ENCODE results near the gene TRIO.

TRIO gene

DNA sequence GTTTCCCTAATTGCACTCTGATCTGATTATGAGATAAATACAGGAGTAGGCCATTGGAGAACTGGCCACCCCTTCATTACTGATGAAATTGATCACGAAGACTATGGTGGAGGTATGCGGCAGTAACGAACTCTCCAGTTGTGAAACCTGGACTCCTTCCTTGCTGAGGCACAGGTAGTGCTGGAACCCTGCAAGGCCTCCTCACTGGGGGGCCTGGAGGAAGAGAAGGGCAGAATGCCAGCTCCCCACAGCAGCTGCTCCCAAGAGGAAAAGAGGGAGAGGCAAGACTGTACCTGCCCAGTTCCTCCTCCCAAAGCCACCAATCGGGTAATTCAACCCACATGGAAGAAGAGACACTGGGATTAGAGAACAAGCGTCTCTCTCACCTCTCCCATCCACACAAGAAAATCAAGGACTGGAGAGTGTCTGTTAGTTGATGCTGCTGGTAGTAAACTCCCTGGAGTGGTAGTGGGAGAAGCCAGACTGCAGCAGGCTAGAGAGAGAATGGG lies 19.1 kb upstream of the TRIO start:
- DNase-seq, result no peak

DNA sequence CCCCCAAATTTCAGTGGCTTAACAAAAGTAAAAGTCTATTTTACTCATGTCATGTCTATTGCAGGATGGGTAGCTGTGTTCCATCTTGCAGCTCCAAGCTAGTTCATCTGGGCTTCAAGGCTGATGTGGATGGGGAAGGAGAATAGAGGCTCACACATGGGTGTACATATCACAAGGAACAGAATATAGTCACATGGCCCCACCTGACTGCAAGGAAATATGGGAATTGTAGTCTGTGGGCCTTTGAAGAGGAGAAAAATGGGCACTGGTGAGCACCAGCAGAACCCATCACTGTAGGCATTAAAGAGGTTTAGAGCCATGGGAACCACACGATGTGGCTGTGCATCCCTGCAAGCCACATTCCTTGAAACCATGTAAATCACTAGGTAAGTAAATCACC lies 17.9 kb upstream of the TRIO start:
- no peak for DNase-seq

DNA sequence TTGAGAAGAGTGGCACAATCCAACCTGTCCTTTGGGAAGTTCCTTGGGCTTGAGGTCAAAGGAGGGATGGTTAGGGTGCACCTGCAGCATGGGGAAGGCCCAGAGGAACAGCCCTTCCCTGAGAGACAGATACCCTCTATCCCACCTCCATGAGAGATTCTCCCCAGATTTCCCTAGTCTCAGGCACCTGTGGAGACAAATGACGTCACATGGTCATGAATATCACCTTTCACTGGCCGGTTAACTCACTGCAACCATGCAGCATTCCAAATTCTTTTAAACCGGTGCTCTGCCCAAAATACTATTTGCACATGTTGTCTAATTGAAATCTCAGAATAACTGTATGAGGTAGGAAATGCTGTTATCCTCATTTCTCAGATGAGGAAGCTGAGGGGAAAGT lies 15.6 kb upstream of the TRIO start:
- no peak for DNase-seq

DNA sequence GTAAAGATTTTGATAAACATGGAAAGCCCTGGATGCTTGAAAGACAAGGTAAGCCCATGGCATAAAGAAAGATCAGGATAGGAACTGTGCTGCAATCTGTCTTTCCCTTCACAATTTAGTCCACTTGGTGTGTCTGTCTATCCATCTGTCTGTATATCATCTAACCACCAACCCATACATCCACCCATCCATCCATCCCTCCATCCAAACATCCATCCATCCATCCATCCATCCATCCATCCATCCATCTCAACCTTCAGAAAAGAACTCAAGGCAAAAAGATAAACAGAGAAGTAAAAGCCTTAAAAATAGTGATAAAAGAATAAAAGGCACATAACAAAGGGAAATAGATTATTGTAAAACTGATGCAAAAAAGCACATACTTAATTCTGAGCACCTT lies 15.1 kb upstream of the TRIO start:
- DNase-seq, result no peak

DNA sequence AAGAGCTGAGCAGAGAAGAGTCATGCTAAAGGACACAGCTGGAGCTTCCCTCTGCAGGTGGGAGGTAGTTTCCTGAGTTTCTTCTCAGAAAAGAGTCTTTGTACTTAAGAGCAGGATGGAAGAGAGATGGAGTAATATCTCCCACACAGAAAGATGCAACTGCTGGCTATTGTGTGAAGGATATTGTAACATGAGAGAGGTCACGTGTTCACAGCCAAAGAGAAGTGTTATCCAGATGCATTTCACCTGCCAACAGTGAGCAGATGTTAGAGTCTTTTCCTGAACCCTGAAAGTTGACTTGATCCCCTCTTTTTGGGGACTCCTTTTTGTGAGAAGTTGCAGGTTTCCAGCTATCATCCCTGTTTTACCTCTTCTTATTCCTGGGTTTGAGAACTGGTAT lies 14.0 kb upstream of the TRIO start:
- no peak for DNase-seq

DNA sequence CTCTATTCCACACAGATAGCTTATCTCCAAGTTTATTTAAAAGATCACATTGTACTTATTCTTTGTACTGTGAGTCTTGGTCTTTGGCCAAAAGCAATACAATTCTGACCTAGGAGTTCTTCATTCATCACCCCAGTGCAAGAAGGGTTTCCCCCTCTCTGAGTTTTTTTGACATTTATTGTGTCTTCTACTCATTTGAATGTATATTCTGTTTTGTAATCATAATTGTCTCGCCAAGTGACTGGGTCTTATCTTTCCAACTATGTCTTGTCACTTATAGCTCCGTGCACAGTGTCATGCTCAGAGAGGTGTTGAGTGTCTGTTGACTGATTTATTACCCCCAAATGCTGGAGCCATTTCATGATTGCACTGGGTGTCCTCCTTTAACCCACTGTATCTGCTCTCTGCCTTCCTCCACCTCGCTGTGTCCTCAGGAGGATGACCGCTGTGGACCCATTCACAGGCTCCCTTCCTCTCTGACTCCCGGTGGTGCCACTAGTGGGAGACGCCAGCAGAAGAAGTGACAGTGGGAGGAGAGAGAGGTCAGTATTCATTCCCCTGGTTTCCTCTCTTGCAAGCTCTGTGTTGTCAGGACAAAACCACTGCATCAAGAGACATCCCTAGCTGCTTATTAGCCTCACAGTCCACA lies 11.2 kb upstream of the TRIO start:
- DNase-seq, result no peak

DNA sequence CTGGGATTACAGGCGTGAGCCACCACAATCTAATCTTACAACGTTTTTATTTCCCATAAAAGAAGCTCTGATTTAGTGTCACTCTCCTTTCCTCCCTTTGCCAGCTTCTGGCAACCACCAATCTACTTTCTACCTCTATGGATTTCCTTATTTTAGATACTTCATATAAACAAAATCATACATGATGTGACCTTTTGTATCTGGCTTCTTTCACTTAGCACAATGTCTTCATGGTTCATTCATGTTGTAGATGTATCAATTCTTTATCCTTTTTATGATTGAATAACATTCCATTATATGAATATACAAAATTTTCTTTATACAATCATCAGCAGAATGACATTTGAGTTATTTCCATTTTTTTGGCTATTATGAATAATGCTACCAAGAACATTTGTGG lies 9.7 kb upstream of the TRIO start:
- DNase-seq, result no peak

DNA sequence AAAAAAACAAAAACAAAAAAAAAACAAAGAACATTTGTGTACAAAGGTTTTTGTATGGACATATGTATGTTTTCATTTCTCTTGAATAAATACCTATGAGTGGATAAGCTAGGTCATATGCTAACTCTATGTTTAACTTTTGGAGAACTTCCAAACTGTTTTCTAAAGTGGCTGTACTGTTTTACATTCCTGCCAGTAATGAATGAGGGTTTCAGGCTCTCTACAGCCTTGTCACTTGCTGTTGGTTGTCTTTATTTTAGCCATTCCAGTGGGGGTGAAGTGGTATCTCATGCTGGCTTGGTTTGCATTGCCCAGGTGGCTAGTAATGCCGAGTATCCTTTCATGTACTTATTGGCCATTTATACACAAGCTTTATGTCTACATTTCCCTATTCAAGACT lies 9.1 kb upstream of the TRIO start:
- no peak for DNase-seq

DNA sequence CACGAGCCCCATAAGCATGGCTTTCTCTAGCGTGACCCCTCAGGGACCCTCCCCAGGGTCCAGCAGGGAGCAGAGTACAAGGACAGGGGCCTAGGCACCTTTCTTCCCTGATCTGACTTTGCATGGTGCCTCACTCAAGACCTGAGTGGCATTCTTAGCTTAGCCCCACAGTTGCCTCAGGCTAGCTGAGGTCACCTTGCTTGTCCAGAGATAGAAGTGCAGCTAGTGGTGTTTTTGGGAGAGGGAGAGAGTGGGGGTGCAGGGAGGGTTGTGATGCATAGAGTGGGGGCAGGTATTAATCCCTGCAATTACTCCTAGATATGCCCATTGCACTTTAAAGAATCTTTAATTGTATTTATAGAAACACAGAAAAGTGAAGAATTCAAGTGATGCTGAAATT lies 8.4 kb upstream of the TRIO start:
- no peak for DNase-seq

DNA sequence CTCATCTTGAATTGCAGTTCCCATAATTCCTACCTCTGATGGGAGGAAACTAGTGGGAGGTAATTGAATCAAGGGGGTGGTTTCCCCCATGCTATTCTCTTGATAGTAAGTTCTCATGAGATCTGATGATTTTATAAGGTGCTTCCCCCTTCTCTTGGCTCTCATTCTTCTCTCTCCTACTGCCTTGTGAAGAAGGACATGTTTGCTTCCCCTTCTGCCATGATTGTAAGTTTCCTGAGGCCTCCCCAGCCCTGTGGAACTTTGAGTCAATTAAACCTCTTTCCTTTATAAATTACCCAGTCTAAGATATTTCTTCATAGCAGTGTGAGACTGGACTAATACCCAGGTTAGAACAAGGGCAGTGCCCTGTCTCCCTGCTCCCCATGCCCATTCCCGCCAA lies 7.5 kb upstream of the TRIO start:
- DNase-seq, result no peak

DNA sequence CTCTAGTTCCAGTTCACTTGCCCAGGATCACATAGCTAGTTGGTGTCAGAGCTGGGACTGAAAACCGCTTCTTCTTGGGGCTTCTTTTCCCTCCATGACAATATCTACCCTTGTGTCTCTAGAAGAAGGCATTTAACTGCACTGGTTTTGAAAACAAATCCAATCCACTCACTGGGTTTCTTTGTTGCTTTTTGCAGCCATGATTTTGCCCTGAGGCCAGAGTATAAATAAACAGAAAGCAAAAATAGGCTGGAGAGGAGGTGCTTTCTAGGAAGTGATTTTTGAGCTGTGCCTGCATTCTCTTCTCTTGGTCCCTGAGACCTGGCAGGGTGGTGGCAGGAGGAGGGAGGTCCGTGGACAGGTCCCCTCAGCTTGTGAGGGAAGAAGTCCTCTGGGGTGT lies 6.9 kb upstream of the TRIO start:
- no peak for DNase-seq

DNA sequence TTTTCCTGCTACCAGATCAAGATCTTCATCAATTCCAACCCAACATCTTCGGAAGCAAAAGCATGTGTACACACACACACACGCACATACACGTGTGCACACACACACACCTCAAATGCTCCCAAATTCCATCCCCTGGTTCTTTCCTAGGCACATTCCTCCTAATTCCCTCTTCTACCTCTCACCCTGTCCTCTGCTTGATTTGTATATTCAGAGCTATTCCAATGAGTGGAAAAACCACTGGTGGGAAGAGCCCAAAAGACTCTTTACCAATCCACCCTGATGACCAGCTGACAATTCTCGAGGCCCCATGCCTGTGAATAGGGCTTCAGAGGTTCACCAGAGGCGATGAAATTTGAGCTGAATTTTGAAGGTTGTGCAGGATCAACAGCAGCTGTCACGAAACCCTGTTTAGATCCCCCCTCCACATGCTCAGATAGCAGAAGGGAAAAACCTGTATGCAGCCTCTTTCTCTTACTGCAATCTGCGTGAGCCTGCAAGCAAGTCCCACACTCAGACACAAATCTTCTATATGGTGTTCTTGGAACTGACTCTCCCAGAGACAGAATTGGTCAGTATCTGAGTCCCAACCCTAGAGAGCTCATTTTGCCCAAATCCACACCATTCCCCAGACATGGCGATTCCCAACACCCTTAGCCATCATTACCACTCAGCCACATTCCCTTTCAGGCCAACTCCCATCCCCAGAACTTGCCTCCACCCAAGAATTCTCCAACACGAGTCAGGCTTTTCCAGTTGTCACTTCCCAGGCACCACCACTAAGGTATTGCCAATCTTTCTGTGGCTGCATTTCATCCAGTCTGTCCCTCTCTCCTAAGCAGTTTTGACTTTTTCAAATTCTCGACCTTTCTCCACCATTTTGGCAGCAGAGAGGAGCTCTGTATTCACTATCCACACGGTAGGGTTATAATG lies 4.3 kb upstream of the TRIO start:
- DNase-seq, result no peak

DNA sequence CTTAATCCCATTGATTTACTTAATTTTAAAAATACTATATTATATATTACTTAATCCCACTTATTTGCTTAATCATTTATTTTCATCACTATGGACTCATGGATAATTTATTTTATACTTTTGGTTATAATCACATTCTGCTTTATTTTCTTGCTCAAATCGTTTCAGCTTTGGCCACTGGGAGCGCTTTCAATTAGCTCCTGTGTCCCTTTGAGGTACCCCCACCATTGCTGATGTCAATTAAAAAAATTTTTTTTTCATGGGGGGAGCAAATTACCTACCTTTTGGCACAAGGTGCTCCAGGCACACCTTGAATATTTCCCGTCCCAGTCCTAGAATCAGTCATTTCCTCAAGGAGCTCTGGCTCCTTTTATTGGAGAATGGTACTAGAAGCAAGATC lies 1.4 kb upstream of the TRIO start:
- DNase-seq, result no peak

DNA sequence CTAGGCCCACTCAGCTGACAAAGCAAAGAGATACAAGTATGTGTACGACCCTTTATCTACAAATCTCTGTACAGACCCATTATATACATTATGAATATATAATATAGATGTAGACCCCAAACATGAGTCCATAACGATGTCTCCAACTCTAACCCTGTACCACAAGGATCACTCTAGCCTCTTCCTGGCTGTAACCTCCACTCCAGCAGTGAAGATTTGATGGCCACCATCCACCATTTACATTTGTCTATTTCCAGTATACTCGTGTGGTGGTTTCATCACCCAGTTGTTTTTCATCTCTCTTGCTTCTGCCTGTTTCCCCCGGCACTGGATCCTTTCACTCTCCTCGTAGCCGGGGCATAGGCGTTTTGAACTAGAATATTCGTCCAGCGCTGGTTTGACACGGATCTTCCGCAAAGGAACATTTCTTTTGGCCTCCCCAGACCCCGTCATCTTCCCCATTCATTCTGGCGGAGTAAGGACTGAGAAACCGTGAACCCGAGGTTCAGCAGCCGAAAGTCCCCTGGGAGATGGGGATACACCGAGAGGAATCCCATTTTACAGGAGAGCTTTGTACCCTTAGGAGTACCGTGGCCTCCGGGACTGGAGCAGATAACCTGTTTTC lies 828 bp upstream of the TRIO start:
- DNase-seq, result no peak

DNA sequence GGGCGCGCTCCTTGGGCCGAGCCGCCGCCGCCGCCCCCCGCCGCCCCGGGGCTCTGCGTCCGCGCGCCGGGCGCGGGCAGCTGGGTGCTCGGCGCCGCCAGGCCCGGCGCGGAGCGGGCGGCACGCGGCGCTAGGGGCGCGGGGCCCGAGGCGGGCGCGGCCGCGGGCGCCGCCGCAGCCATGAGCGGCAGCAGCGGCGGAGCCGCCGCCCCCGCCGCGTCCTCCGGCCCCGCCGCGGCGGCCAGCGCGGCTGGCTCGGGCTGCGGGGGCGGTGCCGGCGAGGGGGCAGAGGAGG lies 351 bp downstream of the TRIO start:
- DNase-seq, result no peak

DNA sequence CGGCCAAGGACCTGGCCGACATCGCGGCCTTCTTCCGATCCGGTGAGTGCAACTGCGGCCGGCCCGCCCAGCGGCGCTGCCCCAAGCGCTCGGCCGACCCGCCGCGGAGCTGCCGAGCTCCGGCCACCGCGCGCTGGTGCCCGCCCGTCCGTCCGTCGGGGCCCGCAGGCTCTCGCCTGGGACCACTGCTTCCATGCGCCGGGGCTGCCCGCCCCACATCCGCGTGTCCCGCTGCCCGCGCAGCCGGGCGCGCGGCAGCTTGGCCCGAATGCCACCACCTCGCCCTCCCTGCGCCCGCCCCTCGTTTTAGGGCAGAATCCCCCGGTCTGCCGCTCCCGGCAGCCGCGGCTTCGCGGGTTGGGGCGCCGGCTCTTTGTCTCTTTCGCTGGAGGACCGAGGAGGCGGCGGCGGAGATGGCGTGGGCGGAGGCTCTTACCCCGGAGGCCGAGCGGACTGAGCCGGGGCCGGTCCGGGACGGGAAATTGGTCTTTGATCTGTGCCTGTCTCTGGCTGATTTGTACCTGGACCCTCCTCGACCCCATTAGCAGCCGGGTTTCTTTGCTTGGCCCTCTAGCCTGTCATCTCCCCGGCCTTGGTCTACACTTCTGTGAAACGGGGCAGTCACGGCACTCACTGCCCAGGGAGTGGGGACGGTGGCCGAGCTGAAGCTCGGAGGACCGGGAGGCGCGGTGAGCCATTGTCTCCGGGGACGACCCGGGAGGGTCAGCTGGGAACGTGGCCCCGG lies 871 bp downstream of the TRIO start:
- no peak for DNase-seq

DNA sequence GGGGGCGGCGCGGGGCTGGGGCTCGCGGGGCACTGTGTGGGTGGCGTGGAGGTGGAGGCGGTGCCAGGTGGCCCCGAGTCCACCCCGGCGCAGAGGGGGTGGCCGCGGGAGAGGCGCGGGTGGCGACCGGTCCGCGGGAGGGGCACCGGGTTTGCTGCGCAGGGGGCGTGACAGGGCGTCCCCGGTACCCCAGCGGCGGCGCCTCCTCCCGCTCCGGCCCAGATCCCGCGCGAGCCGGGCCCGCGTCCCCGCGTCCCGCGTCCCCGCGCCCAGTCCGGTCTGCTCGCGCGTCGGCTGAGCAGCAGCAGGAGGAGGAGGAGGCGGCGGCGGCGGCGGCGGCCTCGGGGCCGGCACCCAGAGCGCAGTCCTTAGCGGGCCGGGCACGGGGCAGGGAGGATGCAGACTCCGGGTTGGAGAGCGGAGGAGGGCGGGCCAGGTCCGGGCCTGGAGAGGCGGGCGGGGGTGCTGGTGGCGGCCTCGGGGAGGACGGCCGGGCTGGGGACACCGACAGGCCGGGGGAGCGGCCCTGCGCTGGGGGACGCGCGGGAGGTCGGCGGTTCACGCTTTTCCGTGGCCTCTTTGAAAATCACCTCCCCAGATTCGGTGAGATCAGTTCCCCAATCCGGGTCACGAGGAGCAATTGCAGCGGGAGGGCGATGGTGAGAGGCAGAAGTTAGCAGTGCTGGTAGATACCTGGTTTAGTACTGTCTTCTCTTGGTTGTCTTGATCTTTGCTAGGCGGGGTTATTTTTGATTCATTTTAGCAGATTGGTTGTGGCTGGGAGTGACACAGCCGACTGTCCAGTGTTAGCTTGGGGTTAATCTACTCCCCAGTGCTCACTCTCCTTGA lies 1.7 kb downstream of the TRIO start:
- peak in 1 of 2 experiments; percentile 46 for DNase-seq

DNA sequence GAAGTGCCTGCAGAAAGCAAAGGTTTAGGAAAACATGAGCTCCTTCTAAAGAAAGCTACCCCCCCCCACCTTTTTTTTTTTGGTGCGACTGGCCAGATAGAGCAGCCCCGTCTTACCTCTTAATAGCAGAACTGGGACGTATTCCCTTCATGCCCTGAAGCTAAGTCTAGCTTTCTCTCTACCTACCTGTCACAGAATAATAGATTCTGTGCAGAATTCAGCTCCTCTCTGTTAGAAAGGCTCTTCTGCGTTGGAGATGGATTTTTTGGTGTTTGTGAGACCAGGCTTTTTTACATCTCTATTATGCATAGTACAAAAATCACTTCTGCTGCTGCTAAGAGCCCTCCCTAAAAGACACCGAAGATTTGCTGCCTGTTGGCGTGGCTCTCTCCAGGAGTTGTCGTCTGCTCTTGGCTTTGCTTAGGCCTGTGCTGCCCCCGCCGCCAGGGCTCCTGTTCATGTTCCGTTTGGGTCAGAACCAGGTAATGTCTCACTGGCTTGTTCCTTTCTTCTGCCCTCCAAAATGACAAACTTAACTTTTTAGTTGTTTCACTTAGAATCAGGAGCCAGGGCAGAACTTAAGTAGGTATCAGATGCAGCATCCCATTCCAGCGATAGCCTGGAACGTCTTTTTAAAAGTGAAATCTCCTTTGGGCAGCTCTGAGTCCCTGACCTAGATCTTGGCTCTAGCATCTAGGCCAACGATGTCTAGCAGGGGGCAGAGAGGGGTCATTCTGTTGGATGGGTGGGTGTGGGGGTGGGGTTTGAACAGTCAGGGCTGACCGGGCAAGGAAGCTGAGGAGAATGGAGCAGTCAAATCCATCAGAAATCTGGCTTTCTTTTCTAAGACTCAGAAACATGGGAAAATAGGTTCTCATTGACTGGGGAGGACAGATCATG lies 2.5 kb downstream of the TRIO start:
- no peak for DNase-seq

DNA sequence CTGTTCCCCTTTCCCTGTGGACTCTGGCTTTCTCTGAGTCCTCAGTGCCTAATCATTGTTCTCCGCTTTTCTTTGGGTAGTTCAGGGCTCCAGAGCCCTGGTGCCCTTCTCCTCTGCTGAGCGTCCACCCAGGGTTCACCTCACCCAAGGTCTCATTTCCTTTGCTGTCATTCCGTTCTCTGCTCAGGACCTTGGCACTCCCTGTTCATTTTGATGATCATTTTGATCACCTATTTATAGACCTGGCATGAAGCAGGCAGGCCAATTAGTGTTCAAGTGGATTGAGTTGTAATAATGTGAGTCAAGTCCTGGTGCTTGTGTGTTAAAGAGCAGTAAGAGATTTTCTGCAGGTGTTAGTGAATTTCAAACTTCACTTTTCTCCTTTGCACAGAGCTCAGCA lies 3.6 kb downstream of the TRIO start:
- no peak for DNase-seq

DNA sequence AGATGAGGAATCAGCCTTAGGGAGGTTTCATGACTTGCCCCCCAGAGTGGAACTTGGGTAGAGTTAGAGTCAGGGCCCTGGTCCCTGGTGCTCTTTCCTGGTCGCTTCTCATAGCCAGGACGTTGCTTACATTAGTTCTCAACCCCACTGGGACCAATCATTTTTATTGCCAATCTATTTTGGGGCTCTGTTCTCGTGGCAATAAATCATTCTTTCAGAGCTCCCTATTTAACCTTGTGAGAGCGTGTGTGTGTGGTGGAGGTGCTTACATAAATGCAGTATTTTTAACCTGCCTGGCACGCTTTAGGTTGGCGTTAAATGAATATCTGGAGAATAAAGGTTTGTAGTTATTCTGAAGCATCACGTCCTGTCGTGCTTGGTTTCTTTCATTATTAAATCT lies 4.1 kb downstream of the TRIO start:
- DNase-seq, result no peak

DNA sequence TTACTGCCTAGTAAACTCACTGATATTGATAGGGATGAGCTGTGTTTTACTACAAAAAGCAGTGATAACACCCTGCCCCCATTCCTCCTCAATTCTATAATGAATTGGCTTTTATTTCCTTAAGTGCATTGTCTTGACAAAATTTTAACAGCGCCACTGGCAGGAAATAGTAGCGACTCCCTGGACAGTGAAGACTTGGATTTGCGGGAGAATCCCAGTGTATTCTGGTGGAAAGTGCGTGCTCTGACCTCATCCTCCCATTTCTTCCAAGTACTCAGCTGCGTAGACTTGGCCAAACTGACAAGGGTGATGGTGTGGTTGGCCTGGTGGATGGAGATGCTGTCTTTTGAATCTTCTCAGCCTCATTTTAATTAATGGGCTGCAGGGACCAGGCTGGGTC lies 5.3 kb downstream of the TRIO start:
- no peak for DNase-seq

Data from cerebellar nuclear complex (tissue), 1 donor.